ENCODE measurements around the gene SDR42E2. TPM values are rescaled to one million over a fixed set of nuclear protein-coding genes. Genes with fewer than 3 reads are reported as not detected.
A peak's percentile ranks its signal among the peaks of the same experiment; 100 is the strongest.

The SDR42E2 gene
- total RNA-seq, 1 experiment from 2014 or later = not detected

- DNase-seq = no peak
- no peak overlapping the region for H3K4me3 ChIP-seq (ENCODE audit: insufficient read depth, low read depth, low read length)
- no peaks in the 10 kb centered on the region; the same call in 1 of the 2 replicates for H3K36me3 ChIP-seq (replicated peaks; ENCODE audit: control insufficient read depth, insufficient read depth, low read length)
- no peaks in the 10 kb centered on the region for H3K27me3 ChIP-seq (ENCODE audit: control insufficient read depth, insufficient read depth, low read length)
These were observed 57.2 kb downstream of the SDR42E2 start for GRCh38 chr16:22219389-22220068.

DNA sequence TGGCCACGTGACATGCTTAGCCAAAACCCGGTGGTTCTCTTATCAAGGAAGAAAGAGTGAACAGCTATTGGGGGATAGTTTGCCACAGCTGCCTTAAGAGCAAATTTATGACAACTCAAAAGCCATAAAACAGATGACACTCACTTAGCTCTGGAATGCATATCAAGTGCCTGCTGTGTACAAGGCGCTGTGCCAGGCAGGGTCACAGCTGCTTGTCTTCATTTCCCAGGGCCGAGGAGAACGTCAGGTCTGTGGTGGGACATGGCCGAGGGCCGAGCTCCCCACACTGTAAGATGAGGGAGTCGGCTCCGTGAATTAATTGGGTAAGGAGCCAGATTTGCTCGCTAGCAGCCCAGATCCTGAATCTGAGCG lies 57.7 kb downstream of the SDR42E2 start:
- H3K4me3 ChIP-seq (ENCODE audit: insufficient read depth, low read depth, low read length) = no peak overlapping the region
- no peaks in the 10 kb centered on the region for H3K27me3 ChIP-seq (ENCODE audit: control insufficient read depth, insufficient read depth, low read length)
- H3K36me3 ChIP-seq (replicated peaks; ENCODE audit: control insufficient read depth, insufficient read depth, low read length) = no peaks in the 10 kb centered on the region; the same call in 1 of the 2 replicates
- DNase-seq = no peak

GRCh38 chr16:22220714-22221113 lies 58.4 kb downstream of the SDR42E2 start:
- no peak for DNase-seq
- no peaks in the 10 kb centered on the region for H3K27me3 ChIP-seq (ENCODE audit: control insufficient read depth, insufficient read depth, low read length)
- no peaks in the 10 kb centered on the region; the same call in 1 of the 2 replicates for H3K36me3 ChIP-seq (replicated peaks; ENCODE audit: control insufficient read depth, insufficient read depth, low read length)
- no peak overlapping the region for H3K4me3 ChIP-seq (ENCODE audit: insufficient read depth, low read depth, low read length)

- H3K27me3 ChIP-seq (ENCODE audit: control insufficient read depth, insufficient read depth, low read length) = no peaks in the 10 kb centered on the region
- H3K4me3 ChIP-seq (ENCODE audit: insufficient read depth, low read depth, low read length) = no peak overlapping the region
- no peak for DNase-seq
- no peaks in the 10 kb centered on the region; the same call in 1 of the 2 replicates for H3K36me3 ChIP-seq (replicated peaks; ENCODE audit: control insufficient read depth, insufficient read depth, low read length)
These were observed 59.7 kb downstream of the SDR42E2 start for GRCh38 chr16:22222006-22222405.

DNA sequence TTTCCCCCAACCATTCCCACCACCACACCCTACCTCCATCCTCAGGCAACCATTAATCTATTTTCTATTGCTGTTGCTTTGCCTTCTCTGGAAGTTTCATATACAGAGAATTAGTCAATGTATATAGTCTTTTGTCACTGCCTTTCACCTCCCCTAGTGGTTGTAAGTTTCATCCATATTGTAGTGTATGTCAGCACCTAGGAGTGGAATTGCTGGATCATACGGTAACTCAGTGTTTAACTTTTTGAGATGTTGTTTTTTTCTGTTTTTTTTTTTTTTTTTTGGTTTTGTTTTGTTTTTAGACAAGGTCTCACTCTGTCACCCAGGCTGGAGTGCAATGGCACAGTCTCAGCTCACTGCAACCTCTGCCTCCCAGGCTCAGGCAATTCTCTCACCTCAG lies 60.7 kb downstream of the SDR42E2 start:
- no peak overlapping the region for H3K4me3 ChIP-seq (ENCODE audit: insufficient read depth, low read depth, low read length)
- no peak for DNase-seq
- no peaks in the 10 kb centered on the region; the same call in 1 of the 2 replicates for H3K36me3 ChIP-seq (replicated peaks; ENCODE audit: control insufficient read depth, insufficient read depth, low read length)
- no peaks in the 10 kb centered on the region for H3K27me3 ChIP-seq (ENCODE audit: control insufficient read depth, insufficient read depth, low read length)

- DNase-seq = peak; percentile 57
- no peaks in the 10 kb centered on the region for H3K27me3 ChIP-seq (ENCODE audit: control insufficient read depth, insufficient read depth, low read length)
These were observed 62.8 kb downstream of the SDR42E2 start for GRCh38 chr16:22225060-22225459.

GRCh38 chr16:22229889-22230288 lies 67.6 kb downstream of the SDR42E2 start:
- H3K4me3 ChIP-seq (ENCODE audit: insufficient read depth, low read depth, low read length) = no peak overlapping the region
- no peak for DNase-seq
- H3K36me3 ChIP-seq (replicated peaks; ENCODE audit: control insufficient read depth, insufficient read depth, low read length) = no peaks in the 10 kb centered on the region; the same call in none of the 2 replicates
- H3K27me3 ChIP-seq (ENCODE audit: control insufficient read depth, insufficient read depth, low read length) = no peaks in the 10 kb centered on the region

More at GRCh38 chr16:22225060-22225459, 62.8 kb downstream of the SDR42E2 start:
- no peak overlapping the region for H3K4me3 ChIP-seq (ENCODE audit: insufficient read depth, low read depth, low read length)
- H3K36me3 ChIP-seq (replicated peaks; ENCODE audit: control insufficient read depth, insufficient read depth, low read length) = no peaks in the 10 kb centered on the region; the same call in none of the 2 replicates

- no peak for DNase-seq
- H3K4me3 ChIP-seq (ENCODE audit: insufficient read depth, low read depth, low read length) = no peak overlapping the region
- H3K36me3 ChIP-seq (replicated peaks; ENCODE audit: control insufficient read depth, insufficient read depth, low read length) = no peaks in the 10 kb centered on the region; the same call in none of the 2 replicates
- H3K27me3 ChIP-seq (ENCODE audit: control insufficient read depth, insufficient read depth, low read length) = no peaks in the 10 kb centered on the region
These were observed 70.2 kb downstream of the SDR42E2 start for GRCh38 chr16:22232277-22233036.

GRCh38 chr16:22233037-22233372 lies 70.7 kb downstream of the SDR42E2 start:
- Histone ChIP-seq H3K27me3 (ENCODE audit: control insufficient read depth, insufficient read depth, low read length) (no peaks in the 10 kb centered on the region), H3K4me3 (ENCODE audit: insufficient read depth, low read depth, low read length) (no peak overlapping the region), H3K36me3 (replicated peaks; ENCODE audit: control insufficient read depth, insufficient read depth, low read length) (no peaks in the 10 kb centered on the region; the same call in none of the 2 replicates)
- no peak for DNase-seq

DNA sequence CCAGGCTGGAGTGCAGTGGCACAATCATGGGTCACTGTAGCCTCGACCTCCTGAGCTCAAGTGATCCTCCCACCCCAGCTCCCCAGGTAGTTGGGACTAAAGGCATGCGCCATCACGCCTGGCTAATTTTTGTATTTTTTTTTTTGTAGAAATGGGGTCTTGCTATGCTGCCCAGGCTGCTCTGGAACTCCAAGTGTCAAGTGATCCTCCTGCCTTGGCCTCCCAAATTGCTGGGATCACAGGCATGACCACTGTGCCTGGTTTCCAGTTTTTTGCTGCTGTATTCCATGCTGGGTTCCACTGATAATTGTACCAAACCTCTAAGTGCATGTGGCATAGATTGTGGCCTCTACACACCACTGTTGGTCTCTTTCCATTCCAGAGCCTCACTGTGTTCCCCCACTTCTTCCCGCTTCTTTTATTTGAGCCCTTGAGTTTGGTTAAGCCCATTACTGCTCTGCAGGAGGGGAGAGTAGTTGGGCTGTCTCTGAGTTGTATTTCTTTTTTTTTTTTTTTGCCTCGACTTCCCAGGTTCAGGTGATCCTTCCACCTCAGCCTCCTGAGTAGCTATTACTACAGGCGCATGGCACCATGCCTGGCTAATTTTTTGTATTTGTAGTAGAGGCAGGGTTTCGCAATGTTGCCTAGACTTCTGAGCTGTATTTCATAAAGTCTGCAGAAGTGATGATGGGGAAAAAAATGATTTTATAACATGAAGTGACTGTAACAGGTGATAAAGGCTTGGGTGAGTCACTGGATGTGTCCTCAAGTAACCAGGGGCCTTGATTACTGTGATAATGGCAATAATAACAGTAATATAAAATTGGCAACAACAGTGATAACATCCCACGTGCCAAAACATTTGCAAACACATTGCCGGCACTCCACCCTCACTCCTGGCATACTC lies 73.8 kb downstream of the SDR42E2 start:
- no peaks in the 10 kb centered on the region; the same call in 1 of the 2 replicates for H3K36me3 ChIP-seq (replicated peaks; ENCODE audit: control insufficient read depth, insufficient read depth, low read length)
- no peaks in the 10 kb centered on the region for H3K27me3 ChIP-seq (ENCODE audit: control insufficient read depth, insufficient read depth, low read length)
- no peak overlapping the region for H3K4me3 ChIP-seq (ENCODE audit: insufficient read depth, low read depth, low read length)
- DNase-seq = no peak

DNA sequence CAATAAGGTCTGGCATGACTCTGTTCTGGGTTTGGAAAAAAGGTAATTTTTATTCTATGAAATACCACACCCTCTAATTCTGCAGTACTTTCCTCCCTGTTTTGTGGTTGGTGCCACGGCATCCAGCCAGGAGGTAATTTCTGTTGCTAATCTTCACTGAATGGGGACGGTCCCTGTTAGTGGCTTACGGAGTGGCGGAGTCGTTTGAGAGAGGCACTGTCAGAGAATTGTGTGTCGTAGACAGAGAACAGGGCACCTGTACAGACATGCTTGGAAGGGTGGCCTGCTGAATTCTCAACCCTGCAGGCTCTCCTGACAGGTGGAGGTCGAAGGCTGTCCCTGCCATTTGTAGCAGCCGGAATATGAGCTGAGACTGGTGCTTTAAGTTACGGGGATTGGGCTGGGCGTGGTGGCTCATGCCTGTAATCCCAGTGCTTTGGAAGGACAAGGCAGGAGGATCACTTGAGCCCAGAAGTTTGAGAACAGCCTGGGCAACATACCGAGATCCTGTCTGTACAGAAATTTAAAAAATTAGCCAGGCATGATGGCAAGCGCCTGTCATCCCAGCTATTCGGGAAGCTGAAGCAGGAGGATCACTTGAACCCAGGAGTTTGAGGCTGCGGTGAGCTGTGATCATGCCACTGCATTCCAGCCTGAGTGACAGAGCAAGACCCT lies 77.0 kb downstream of the SDR42E2 start:
- no peaks in the 10 kb centered on the region for H3K27me3 ChIP-seq (ENCODE audit: control insufficient read depth, insufficient read depth, low read length)
- H3K4me3 ChIP-seq (ENCODE audit: insufficient read depth, low read depth, low read length) = no peak overlapping the region
- no peak for DNase-seq
- H3K36me3 ChIP-seq (replicated peaks; ENCODE audit: control insufficient read depth, insufficient read depth, low read length) = no peaks in the 10 kb centered on the region; the same call in none of the 2 replicates

- H3K27me3 ChIP-seq (ENCODE audit: control insufficient read depth, insufficient read depth, low read length) = no peaks in the 10 kb centered on the region
- peaks cover 2% of the 10 kb centered on the region for H3K36me3 ChIP-seq (replicated peaks; ENCODE audit: control insufficient read depth, insufficient read depth, low read length)
- no peak overlapping the region for H3K4me3 ChIP-seq (ENCODE audit: insufficient read depth, low read depth, low read length)
- DNase-seq = no peak
These were observed 77.9 kb downstream of the SDR42E2 start for GRCh38 chr16:22240023-22240710.

All from H7 (cell line).